Fibroblast of lung (primary cell): Measurements from ENCODE around the gene CLDN25. TPM values are rescaled to one million over a fixed set of nuclear protein-coding genes. Genes with fewer than 3 reads are reported as not detected.

Experiments
- DNase-seq, 2 donors: peaks; one replicate each; pipeline versions ENCODE4 v3.0.0 to v3.0.0-alpha.2; 2010; ENCODE audit warnings: low read depth in 2 of 2
- H2AFZ ChIP-seq: 2 replicates; pipeline ENCODE4 v1.5.1; 2012; ENCODE audit warnings: low read length, control low read depth, inconsistent platforms
- H3K27ac ChIP-seq: 2 replicates; pipeline ENCODE4 v1.5.1; 2011; ENCODE audit warnings: low read length, control low read depth; ENCODE audit not compliant: insufficient read depth
- H3K27me3 ChIP-seq: 2 replicates; pipeline ENCODE4 v1.5.1; 2011; ENCODE audit warnings: mild to moderate bottlenecking, low read length; ENCODE audit not compliant: control insufficient read depth, insufficient read depth
- H3K36me3 ChIP-seq: 2 replicates; pipeline ENCODE4 v1.5.1; 2011; ENCODE audit warnings: low read length; ENCODE audit not compliant: control insufficient read depth, insufficient read depth
- H3K4me1 ChIP-seq: 2 replicates; pipeline ENCODE4 v1.5.1; 2011; ENCODE audit warnings: low read length; ENCODE audit not compliant: control insufficient read depth, insufficient read depth; ENCODE audit errors: extremely low read depth
- H3K4me2 ChIP-seq: 2 replicates; pipeline ENCODE4 v1.5.1; 2011; ENCODE audit warnings: low read length, control low read depth; ENCODE audit not compliant: insufficient read depth; ENCODE audit errors: extremely low read depth
- H3K4me3 ChIP-seq, 4 experiments: fragments of 200-600 bp in 1 of 4; sonication (generic) in 1 of 4; replicated peaks in 1 of 4; 2 replicates each; pipeline ENCODE4 v1.5.1; 2011 to 2016; ENCODE audit warnings: low read length in 4 of 4, low read depth in 3 of 4, mild to moderate bottlenecking in 3 of 4, control low read depth in 2 of 4, inconsistent platforms in 1 of 4, mixed read lengths in 1 of 4; ENCODE audit not compliant: insufficient read depth in 1 of 4; ENCODE audit errors: control extremely low read depth in 1 of 4
- H3K79me2 ChIP-seq: 2 replicates; pipeline ENCODE4 v1.5.1; 2012; ENCODE audit warnings: mild to moderate bottlenecking, low read length, inconsistent platforms; ENCODE audit not compliant: control insufficient read depth, insufficient read depth
- H3K9ac ChIP-seq: 2 replicates; pipeline ENCODE4 v1.5.1; 2011; ENCODE audit warnings: mild to moderate bottlenecking, low read length, control low read depth; ENCODE audit not compliant: insufficient read depth
- H3K9me3 ChIP-seq: 2 replicates; pipeline ENCODE4 v1.5.1; 2012; ENCODE audit warnings: low read depth, low read length; ENCODE audit not compliant: control insufficient read depth, insufficient read depth
- H4K20me1 ChIP-seq: 2 replicates; pipeline ENCODE4 v1.5.1; 2011; ENCODE audit warnings: low read length; ENCODE audit not compliant: control insufficient read depth, insufficient read depth; ENCODE audit errors: extremely low read depth
- CTCF ChIP-seq, 2 donors: IDR thresholded peaks in 1 of 2; conservative IDR thresholded peaks in 1 of 2; 1 replicate in 1 of 2; 2 replicates in 1 of 2; pipeline ENCODE4 v1.5.1; 2011 to 2012; ENCODE audit warnings: low read length in 2 of 2, control low read depth in 1 of 2, inconsistent platforms in 1 of 2, low read depth in 1 of 2, mild to moderate bottlenecking in 1 of 2
- EZH2 ChIP-seq: IDR thresholded peaks from 2 replicates; pipeline ENCODE4 v1.5.1; 2012; ENCODE audit warnings: low read length, control low read depth, mild to moderate bottlenecking; ENCODE audit errors: missing control alignments
- polyA plus RNA-seq, 2 donors: library from polyadenylated mRNA; depleted of rRNA in 1 of 2; stranded (reverse) in 1 of 2; unstranded in 1 of 2; fragments of >200 nt; gene quantifications; 2 replicates each; pipeline ENCODE4 v1.2.1, GENCODE V29; 2011 to 2012; ENCODE audit warnings: missing spikeins in 1 of 2
- total RNA-seq: library from RNA; depleted of rRNA; stranded (reverse); fragments of >200 nt; gene quantifications from 2 replicates; pipeline ENCODE4 v1.2.1, GENCODE V29; 2014

The CLDN25 gene
- total and polyA plus RNA-seq, 2 donors (not counting 1 experiment from before 2014, with no cell fraction given): not detected

- Histone ChIP-seq H4K20me1 (no peaks in the 10 kb centered on the region), H3K9ac (peak within 1 kb of the TSS; percentile 93), H3K36me3 (no peaks in the 10 kb centered on the region), H3K27ac (peak within 1 kb of the TSS; percentile 93), H3K4me3 (peak within 1 kb of the TSS; percentile 95 to 100 (median 99)), H3K27me3 (no peaks in the 10 kb centered on the region), H2AFZ (peak within 1 kb of the TSS; percentile 90), H3K4me2 (peak within 1 kb of the TSS; percentile 75), H3K79me2 (peaks cover 22% of the 10 kb centered on the region), H3K4me1 (peaks cover 6% of the 10 kb centered on the region), H3K9me3 (no peaks in the 10 kb centered on the region)
- DNase-seq: peak; percentile 96 to 97
- no peak for TF ChIP-seq EZH2
- peak; percentile 78 to 88 for TF ChIP-seq CTCF (conservative IDR thresholded peaks at IDR 0.05 in 1 of 2, IDR thresholded peaks at IDR 0.05 in 1 of 2; ENCODE audit: low read depth in 1 of 2, low read length in 2 of 2)
Measured at GRCh38 chr11:113773416-113774173, 6.0 kb upstream of the CLDN25 start, which contains the start of gene ZW10. Gene ZW10 (minus strand): TSS chr11:113773692. CDS start chr11:113773666, 26 bp downstream.

- DNase-seq: no peak
- H3K27me3 ChIP-seq: no peaks in the 10 kb centered on the region
- H3K79me2 ChIP-seq: peaks cover 22% of the 10 kb centered on the region
- H3K36me3 ChIP-seq: no peaks in the 10 kb centered on the region
- H3K9me3 ChIP-seq: no peaks in the 10 kb centered on the region
- H3K4me3 ChIP-seq: peak overlapping the region; percentile 48 to 100 (median 98)
- peak overlapping the region; percentile 17 for H3K4me2 ChIP-seq
- no peak overlapping the region for H3K9ac ChIP-seq
- peaks cover 6% of the 10 kb centered on the region for H3K4me1 ChIP-seq
- H2AFZ ChIP-seq: no peak overlapping the region
- H4K20me1 ChIP-seq: no peaks in the 10 kb centered on the region
- TF ChIP-seq EZH2 (no peak), CTCF (conservative IDR thresholded peaks at IDR 0.05 in 1 of 2, IDR thresholded peaks at IDR 0.05 in 1 of 2; ENCODE audit: low read depth in 1 of 2, low read length in 2 of 2) (no peak)
- peak overlapping the region; percentile 93 for H3K27ac ChIP-seq
Measured at GRCh38 chr11:113774174-113774503, 5.5 kb upstream of the CLDN25 start.

GRCh38 chr11:113778111-113778910 lies 1.3 kb upstream of the CLDN25 start:
- H3K27ac ChIP-seq: no peak overlapping the region
- H4K20me1 ChIP-seq: no peaks in the 10 kb centered on the region
- H3K4me2 ChIP-seq: peak overlapping the region; percentile 10
- H2AFZ ChIP-seq: no peak overlapping the region
- H3K36me3 ChIP-seq: no peaks in the 10 kb centered on the region
- no peak overlapping the region for H3K9ac ChIP-seq
- H3K4me1 ChIP-seq: no peaks in the 10 kb centered on the region
- no peak overlapping the region for H3K4me3 ChIP-seq
- no peak for TF ChIP-seq EZH2
- TF ChIP-seq CTCF (conservative IDR thresholded peaks at IDR 0.05 in 1 of 2, IDR thresholded peaks at IDR 0.05 in 1 of 2; ENCODE audit: low read depth in 1 of 2, low read length in 2 of 2): no peak
- peak in 1 of 2 donors; percentile 56 for DNase-seq
- H3K27me3 ChIP-seq: peaks cover 4% of the 10 kb centered on the region
- no peaks in the 10 kb centered on the region for H3K9me3 ChIP-seq
- peaks cover 2% of the 10 kb centered on the region for H3K79me2 ChIP-seq
